Measurements from ENCODE around the gene PFDN6. TPM values are rescaled to one million over a fixed set of nuclear protein-coding genes. Genes with fewer than 3 reads are reported as not detected.
A peak's percentile ranks its signal among the peaks of the same experiment; 100 is the strongest.

PFDN6 gene
- total RNA-seq, 1 experiment from 2014 or later: 153 TPM

- Histone ChIP-seq H3K27ac (ENCODE audit: low read length) (no peak overlapping the region), H4K20me1 (ENCODE audit: low read length) (no peaks in the 10 kb centered on the region), H3K9ac (ENCODE audit: low read length) (no peak overlapping the region), H3K27me3 (ENCODE audit: low read length) (no peaks in the 10 kb centered on the region), H3F3A (ENCODE audit: low read length, unreplicated experiment) (peaks cover 3% of the 10 kb centered on the region), H3K9me2 (replicated peaks; ENCODE audit: low read length) (no peaks in the 10 kb centered on the region), H3K4me2 (ENCODE audit: low read length) (no peak overlapping the region), H3K79me2 (ENCODE audit: low read length) (peaks cover 21% of the 10 kb centered on the region), H3K4me3 (ENCODE audit: low read length) (no peak overlapping the region), H3K9me3 (ENCODE audit: low read length) (no peaks in the 10 kb centered on the region), H3K4me1 (ENCODE audit: insufficient read depth, low read length) (peaks cover 10% of the 10 kb centered on the region), H3K36me3 (ENCODE audit: low read depth, low read length) (peaks cover 16% of the 10 kb centered on the region; the same call in 1 of the 2 replicates), H2AFZ (ENCODE audit: low read length) (no peak overlapping the region)
- intact Hi-C loops (cut with micrococcal nuclease): loop anchor here (5.0 kb wide), 1 partner anchor 112 kb away; no protein-coding TSS in a partner anchor
- TF ChIP-seq EZH2phosphoT487 (IDR thresholded peaks at IDR 0.05; ENCODE audit: borderline replicate concordance, low read length): no peak
- ATAC-seq (no peak), DNase-seq (no peak)
- ChIA-PET CTCF (no interaction called here), POLR2A (ENCODE audit: unreplicated experiment) (no interaction called here)
- no TSS peak for BruUV-seq (replicated peaks)
Measured at GRCh38 chr6:33295621-33296369, 6.4 kb downstream of the PFDN6 start.

GRCh38 chr6:33296797-33297405, 7.5 kb downstream of the PFDN6 start:
- CTCF ChIA-PET: no interaction called here
- no TSS peak for BruUV-seq (replicated peaks)
- peak overlapping the region; percentile 92 for H3K27ac ChIP-seq (ENCODE audit: low read length)

More at GRCh38 chr6:33296797-33297405, 7.5 kb downstream of the PFDN6 start:
- DNase-seq: no peak
- no peaks in the 10 kb centered on the region for H4K20me1 ChIP-seq (ENCODE audit: low read length)
- no peaks in the 10 kb centered on the region for H3K9me3 ChIP-seq (ENCODE audit: low read length)
- TF ChIP-seq CTCF (conservative IDR thresholded peaks at IDR 0.05; ENCODE audit: low read depth, low read length) (no peak), EZH2 (IDR thresholded peaks at IDR 0.05; ENCODE audit: low read length, unreplicated experiment) (no peak), EZH2phosphoT487 (IDR thresholded peaks at IDR 0.05; ENCODE audit: borderline replicate concordance, low read length) (no peak)
- POLR2A ChIA-PET (ENCODE audit: unreplicated experiment): interaction anchor here (0.6 kb wide), 1 partner anchor 1207 kb away, joined by 3 read pairs; no protein-coding TSS in a partner anchor
- H3K27me3 ChIP-seq (ENCODE audit: low read length): no peaks in the 10 kb centered on the region
- peak overlapping the region; percentile 78 for H3K4me3 ChIP-seq (ENCODE audit: low read length)
- intact Hi-C loops (cut with micrococcal nuclease): loop anchor here (5.0 kb wide), 1 partner anchor 110 kb away; no protein-coding TSS in a partner anchor
- peak overlapping the region; percentile 88; the same call in 1 of the 2 replicates for H2AFZ ChIP-seq (ENCODE audit: low read length)
- H3K9ac ChIP-seq (ENCODE audit: low read length): peak overlapping the region; percentile 80
- peaks cover 15% of the 10 kb centered on the region for H3K4me1 ChIP-seq (ENCODE audit: insufficient read depth, low read length)
- peaks cover 3% of the 10 kb centered on the region for H3F3A ChIP-seq (ENCODE audit: low read length, unreplicated experiment)
- H3K4me2 ChIP-seq (ENCODE audit: low read length): peak overlapping the region; percentile 100
- H3K9me2 ChIP-seq (replicated peaks; ENCODE audit: low read length): no peaks in the 10 kb centered on the region
- H3K36me3 ChIP-seq (ENCODE audit: low read depth, low read length): peaks cover 6% of the 10 kb centered on the region; the same call in 1 of the 2 replicates
- H3K79me2 ChIP-seq (ENCODE audit: low read length): peaks cover 21% of the 10 kb centered on the region
- no peak for ATAC-seq
